ENCODE data around the gene DEDD2.

DEDD2 gene

DNA sequence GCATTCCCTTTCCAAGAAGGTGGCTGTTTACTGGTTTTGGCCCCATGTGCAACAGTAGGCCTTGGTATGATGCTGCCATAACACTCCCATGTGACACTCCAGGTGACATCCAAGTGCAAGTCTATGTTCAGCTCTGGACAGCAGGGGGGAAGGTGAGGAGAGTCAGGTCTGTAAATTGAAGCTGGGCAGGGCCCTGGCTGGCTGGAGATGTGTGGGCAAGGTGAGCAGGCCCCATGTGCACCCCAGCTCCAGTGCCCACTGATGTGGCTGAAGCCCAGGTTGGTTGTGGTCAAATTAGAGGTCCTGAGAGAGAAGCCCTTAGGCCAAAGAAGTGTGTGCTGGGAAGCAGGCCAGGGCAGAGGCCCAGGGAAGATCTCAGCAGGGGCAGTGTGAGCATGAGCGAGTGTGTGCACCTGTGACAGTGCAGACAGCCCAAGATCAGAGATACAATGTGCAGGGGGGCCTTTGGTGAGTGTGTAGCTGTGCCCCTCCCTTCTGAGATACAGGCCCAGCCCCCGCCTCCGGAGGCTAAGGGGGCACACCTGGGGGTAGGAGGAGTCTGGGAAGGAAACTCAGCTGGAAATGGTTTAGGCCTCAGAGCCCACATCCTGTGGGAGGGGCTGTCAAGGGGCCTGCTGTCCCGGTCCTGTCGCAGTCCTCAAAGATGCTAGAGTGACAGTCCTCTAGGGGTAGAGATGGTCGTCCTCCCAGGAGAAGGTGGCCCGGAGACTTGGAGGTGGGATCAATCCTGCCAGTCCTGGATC lies 18.6 kb downstream of the DEDD2 start:
- DNase-seq (ENCODE audit: low spot score), result no peak

- DNase-seq (ENCODE audit: low spot score), result no peak
Measured at GRCh38 chr19:42197375-42197817, 20.1 kb downstream of the DEDD2 start.

DNA sequence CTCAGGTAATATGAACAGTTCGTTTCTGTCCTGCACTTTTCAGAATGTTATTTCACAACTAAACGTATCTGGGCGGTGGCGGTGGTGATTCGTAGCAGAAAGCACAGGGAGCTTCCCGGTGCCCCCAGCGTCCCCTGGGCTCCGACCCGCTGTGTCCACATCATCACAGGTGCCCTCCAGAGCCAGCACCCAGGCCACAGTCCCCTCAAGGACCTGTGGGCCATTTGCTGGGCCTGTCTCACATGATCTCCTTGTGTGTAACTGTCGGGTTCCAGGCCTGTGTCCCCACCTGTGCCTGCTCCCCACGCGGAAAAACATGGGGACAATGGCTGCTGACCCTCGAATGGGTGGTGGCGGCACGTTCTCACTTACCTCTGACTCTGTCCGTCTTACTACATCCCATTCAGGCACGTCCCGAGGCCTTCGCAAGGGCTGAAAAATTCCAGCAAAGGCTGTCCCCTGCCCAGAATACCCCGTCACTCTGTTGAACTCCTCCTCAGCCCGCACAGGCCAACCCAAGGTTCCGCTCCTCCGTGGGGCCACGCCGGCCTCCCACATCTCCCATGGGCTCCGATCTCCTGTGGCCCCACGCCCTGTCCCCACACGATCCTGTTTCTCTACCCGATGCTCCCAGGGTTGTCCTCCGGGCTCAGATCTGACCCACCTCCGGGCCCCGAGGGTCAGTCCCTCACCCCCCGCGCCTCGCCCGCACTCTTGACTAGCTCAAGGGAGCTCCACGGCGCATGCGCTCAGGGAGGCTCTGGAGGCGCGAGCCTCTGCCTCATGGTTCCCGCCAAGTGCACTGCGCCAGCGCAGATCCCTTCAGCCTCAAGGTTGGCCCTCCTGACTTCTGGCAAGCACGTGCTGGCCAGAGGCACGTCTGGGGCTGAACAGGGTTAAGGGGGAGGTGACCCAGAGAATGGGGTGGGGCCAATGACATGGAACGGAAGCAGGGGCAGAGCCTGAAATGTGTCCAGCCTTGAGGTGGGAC lies 21.2 kb downstream of the DEDD2 start:
- no peak for DNase-seq (ENCODE audit: low spot score)

DNA sequence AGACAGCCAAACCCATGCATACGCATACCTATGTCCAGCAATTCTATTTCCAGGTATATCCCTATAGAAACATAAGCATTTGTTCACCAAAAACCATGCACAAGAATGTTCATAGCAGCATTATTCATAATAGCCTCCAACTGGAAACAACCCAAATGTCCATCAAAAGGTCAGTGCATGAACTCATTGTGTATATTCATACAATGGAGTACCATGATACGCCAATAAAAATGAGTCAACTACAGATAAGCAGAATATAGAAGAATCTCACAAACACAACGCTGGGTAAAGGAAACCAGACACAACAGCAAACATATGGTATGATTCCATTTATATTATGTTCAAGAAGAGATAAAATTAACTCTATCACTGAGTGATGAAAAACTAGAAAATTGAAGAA lies 23.8 kb downstream of the DEDD2 start:
- DNase-seq (ENCODE audit: low spot score), result no peak

DNA sequence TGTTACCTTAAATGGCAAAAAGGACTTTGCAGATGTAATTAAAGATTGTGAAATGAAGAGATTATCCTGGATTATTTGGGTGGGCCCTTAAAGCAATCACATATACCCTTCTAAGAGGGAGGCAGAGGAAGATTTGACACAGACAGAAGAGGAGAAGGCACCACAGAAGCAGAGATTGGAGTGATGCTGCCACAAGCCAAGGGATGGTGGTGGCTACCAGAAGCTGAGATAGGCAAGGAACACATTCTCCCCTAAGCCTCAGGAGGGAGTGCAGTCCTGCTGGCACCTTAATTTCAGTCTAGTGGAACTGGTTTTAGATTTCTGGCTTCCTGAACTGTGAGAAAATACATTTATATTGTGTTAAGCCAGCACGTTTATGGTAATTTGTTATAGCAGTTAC lies 24.2 kb downstream of the DEDD2 start:
- DNase-seq (ENCODE audit: low spot score), result no peak

DNA sequence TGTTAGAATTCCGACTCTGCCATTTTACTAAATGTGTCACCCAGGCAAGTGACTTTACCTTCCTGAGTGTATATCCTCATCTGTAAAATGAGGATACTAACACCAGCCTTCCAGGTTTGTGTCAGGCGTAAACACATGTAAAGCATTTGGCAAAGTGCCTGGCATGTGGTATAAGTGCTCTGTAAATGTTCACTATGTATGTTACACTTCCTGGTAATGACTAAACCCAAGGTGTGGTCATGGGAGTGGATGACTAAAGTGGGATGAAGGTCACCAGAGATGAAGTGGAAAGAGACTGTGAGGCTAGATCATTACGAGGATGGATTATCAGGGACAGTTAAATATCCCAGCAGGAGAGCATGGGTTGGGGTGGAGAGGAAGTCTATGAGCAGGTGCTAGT lies 25.6 kb downstream of the DEDD2 start:
- DNase-seq (ENCODE audit: low spot score), result no peak

DNA sequence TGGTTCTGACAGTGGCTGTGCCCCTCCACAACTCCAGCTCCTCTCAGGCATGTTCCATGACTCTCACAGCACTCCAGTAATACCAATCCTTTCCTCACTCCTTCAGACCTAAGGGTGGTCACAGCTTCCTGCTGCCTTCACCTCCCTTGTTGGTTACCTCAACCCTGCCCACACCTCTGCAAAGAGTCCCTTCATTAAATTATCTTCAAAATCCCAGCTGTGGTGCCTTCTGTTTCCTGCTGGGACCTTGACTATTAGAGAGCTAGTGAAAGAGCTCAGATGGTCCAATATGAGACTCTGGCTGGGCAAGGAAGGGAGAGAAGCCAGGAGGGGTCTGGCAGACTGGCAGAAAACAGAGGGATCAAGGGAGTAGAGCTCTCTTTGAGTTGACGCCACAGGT lies 26.1 kb downstream of the DEDD2 start:
- no peak for DNase-seq (ENCODE audit: low spot score)

DNA sequence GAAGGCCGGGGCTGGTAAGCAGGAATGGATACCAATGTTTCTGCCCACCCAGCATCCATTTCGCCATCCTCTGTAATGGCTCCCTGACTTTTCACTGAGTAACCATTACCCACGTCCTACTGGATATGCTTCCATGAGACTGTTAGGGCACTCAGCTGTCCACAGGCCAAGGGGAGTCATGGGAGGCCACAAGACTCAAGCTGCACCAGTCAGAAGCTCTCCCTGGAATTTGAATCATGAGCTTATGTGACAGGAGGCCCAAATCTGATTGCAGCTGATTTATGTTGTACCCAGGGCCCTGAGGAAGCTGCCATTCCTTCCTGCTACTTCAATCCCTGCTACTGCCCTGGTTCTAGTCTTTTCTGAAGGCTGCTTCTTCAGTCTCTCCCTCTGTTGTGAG lies 28.3 kb downstream of the DEDD2 start:
- DNase-seq (ENCODE audit: low spot score), result no peak

DNA sequence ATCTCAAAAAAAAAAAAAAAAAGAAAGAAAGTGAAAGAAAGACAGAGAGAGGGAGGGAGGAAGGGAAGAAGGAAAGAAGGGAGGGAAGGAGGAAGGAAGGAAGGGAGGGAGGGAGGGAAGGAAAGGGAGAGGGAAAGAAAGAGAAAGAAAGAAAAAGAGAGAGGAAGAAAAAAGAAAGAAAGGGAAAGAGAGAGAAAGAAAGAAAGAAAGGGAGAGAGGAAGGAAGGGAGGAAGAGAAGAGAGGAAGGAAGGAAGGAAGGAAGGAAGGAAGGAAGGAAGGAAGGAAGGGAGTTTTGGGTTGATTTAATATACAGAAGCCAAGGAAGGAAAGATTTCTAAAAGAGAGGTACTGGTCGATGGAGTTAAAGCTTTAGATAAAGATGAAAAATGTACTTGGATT lies 28.8 kb downstream of the DEDD2 start:
- DNase-seq (ENCODE audit: low spot score), result no peak

DNA sequence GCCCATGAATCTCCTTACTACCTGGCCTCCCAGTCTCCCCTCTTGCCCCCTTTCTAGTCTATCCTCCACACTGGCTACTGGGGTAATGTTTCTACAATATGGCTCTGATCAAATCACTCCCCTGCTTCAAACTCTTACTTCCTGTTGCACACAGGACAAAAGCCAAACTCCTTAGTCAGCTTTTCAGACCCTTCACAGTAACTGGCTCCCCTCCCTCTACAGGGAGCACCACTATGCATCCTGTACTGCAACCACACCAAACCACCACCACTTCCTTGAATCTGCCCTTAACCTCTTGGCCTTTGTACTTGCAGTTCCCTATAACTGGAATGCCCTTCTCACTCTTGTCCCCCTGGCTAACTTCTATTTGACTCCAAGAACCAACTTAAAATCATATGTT lies 32.2 kb downstream of the DEDD2 start:
- DNase-seq (ENCODE audit: low spot score), result peak; percentile 55

DNA sequence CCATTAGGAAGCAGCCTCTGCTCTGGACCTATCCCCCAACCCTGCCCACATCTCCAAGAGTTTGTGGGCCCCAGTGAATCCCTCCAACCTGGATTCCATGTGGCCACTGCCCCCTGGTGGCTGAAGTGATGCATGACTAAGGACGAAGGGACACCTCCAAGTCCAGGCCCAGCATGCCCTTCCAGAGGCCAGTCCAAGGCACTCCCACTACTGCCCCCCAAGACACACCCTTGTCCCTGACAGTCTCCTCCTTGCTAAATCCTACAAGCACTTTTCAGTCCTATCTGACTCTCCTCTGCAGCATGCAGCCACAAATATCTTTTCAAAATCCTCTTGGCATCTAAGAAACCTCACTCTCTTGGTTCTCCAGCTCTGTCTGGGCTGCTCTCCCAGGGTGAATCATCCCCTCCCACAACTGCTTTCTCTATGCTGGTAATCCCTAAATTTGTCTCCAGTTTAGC lies 33.0 kb downstream of the DEDD2 start:
- DNase-seq (ENCODE audit: low spot score), result peak; percentile 88

GRCh38 chr19:42178791-42179674 lies 38.4 kb downstream of the DEDD2 start:
- DNase-seq (ENCODE audit: low spot score), result no peak

DNA sequence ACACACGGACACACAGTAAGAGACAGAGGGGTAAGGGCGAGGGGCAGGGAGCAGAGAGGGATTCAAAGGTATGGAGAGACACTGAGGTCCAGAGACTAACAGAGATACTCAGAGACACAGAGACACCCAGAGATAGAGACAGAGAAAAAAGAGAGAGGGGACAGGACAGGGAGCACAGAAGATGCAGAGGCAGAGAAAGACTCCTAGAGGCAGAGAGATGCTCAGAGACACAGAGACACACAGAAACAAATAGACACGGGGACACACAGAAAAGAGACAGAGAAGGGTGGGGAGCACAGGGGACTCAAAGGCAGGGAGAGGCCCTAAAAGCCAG lies 39.8 kb downstream of the DEDD2 start:
- no peak for DNase-seq (ENCODE audit: low spot score)

GRCh38 chr19:42176990-42177685 lies 40.3 kb downstream of the DEDD2 start:
- peak; percentile 88 for DNase-seq (ENCODE audit: low spot score)

GRCh38 chr19:42176649-42176989 lies 40.9 kb downstream of the DEDD2 start:
- no peak for DNase-seq (ENCODE audit: low spot score)

DNA sequence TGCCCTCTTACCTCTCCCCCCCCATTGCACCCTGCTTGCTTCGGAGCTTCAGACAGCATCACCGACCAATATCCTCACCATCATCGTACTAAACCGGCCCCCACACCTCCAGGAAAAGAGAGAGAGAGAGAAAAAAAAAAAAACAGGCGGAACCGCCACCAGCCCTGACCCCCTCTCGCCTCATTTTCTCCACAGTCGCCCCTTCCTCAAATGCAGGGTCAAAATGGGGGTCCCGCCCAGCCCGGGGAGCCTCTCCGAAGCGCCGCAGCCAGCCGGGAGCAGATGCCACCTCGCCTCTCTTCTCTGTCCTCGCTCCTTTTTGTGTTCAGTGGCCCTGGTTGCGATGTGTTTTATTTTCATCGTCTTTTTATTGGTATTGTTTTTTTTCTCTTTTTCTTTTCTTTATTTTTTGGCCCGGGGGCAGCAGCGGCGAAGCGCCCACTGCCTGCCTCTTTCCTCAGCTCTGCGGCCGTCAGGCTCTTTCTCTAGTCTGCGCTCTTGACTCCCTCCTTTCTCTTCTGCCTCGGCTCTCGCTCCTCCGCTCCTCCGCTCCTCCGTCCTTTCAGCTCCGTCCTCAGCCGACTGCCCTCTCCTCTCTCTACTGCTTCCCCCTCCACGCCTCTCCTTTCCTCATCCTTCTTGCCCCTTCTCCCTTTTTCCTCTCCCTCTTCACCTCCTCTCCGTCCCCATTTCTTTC lies 41.4 kb downstream of the DEDD2 start:
- DNase-seq (ENCODE audit: low spot score), result peak; percentile 60

- DNase-seq (ENCODE audit: low spot score), result no peak
Measured at GRCh38 chr19:42174958-42175734, 42.3 kb downstream of the DEDD2 start.

- no peak for DNase-seq (ENCODE audit: low spot score)
Measured at GRCh38 chr19:42174188-42174587, 43.3 kb downstream of the DEDD2 start.

GRCh38 chr19:42173695-42174094 lies 43.8 kb downstream of the DEDD2 start:
- no peak for DNase-seq (ENCODE audit: low spot score)

DNA sequence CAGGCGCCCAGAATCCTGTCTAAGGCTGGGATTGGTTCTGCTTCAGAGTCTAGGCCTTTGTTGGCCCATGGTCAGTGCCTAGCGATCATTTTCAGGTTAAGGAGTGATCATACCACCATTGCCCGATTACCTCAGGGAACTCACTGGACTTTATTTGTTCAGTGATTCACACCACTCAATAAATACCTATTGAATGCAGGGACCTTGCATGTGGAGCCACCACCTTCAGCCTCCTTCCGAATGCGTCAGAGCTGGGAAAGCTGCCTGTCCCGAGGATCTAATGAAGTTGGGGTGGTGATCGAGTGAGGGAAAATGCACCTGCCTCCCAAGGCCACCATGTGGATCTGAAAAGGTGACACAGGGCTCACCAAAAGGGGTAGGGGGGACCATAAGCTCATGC lies 45.2 kb downstream of the DEDD2 start:
- DNase-seq (ENCODE audit: low spot score), result no peak
